Neural crest cell (in vitro differentiated cells): ENCODE measurements around the gene PPP2R1B. TPM values are rescaled to one million over a fixed set of nuclear protein-coding genes. Genes with fewer than 3 reads are reported as not detected.

Experiments
- DNase-seq: peaks from one replicate; pipeline ENCODE4 v3.0.0; 2021; ENCODE audit warnings: low read depth, mixed read lengths, low spot score
- H3K27ac Mint-ChIP-seq: one replicate; pipeline ENCODE4 v1.8.0; 2021; ENCODE audit warnings: mild to moderate bottlenecking, mixed read lengths; ENCODE audit not compliant: unreplicated experiment
- H3K27me3 Mint-ChIP-seq: 2 replicates; pipeline ENCODE4 v1.8.0; 2021; ENCODE audit warnings: low read depth, mild to moderate bottlenecking, mixed read lengths
- H3K36me3 Mint-ChIP-seq: 2 replicates; pipeline ENCODE4 v1.8.0; 2021; ENCODE audit warnings: low read depth, mild to moderate bottlenecking, mixed read lengths
- H3K4me1 Mint-ChIP-seq: 2 replicates; pipeline ENCODE4 v1.8.0; 2021; ENCODE audit warnings: mixed read lengths
- H3K4me3 Mint-ChIP-seq: one replicate; pipeline ENCODE4 v1.8.0; 2021; ENCODE audit warnings: mild to moderate bottlenecking, mixed read lengths
- H3K9me3 Mint-ChIP-seq: 2 replicates; pipeline ENCODE4 v1.8.0; 2021; ENCODE audit warnings: mixed read lengths
- CTCF ChIP-seq: fragments of 200-600 bp; sonication (generic); conservative IDR thresholded peaks from 2 replicates; pipeline ENCODE4 v1.5.0; 2021; ENCODE audit warnings: antibody characterized with exemption, mild to moderate bottlenecking
- total RNA-seq: library from RNA; stranded (reverse); gene quantifications from 2 replicates; pipeline ENCODE4 v1.2.1, GENCODE V29; 2021

The PPP2R1B gene
- total RNA-seq, 1 donor from 2014 or later: 80.4 TPM

DNA sequence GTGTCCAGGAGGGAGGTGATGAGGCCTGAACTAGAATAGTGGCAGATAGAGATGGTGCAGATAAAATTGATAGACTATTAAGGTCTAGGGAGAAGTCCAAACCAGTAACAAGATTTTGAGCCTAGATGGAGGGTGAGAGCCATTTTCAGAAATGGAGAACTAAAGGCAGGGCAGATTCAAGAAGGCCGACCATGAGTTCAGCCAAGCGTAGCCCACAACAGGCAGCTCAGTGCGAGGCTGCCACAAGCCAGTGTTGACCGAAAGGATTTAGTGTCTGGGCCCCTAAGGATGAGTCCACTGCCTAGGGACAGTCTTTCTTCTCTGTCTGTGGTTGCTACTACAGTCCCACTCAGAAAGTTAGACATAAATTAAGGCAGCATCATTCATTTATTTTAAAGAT lies 51.7 kb downstream of the PPP2R1B start:
- H3K4me1 Mint-ChIP-seq: peaks cover 18% of the 10 kb centered on the region
- peaks cover 11% of the 10 kb centered on the region for H3K36me3 Mint-ChIP-seq
- no peak overlapping the region for H3K27ac Mint-ChIP-seq
- TF ChIP-seq CTCF: no peak
- H3K4me3 Mint-ChIP-seq: no peak overlapping the region
- no peak for DNase-seq
- no peaks in the 10 kb centered on the region for H3K9me3 Mint-ChIP-seq
- H3K27me3 Mint-ChIP-seq: peaks cover 8% of the 10 kb centered on the region

GRCh38 chr11:111707691-111708067 lies 58.5 kb downstream of the PPP2R1B start:
- no peak for TF ChIP-seq CTCF
- Mint-ChIP-seq H3K27ac (no peak overlapping the region), H3K9me3 (no peaks in the 10 kb centered on the region), H3K4me3 (no peak overlapping the region), H3K4me1 (peaks cover 6% of the 10 kb centered on the region), H3K36me3 (peaks cover 18% of the 10 kb centered on the region), H3K27me3 (peaks cover 32% of the 10 kb centered on the region)
- DNase-seq: no peak

DNA sequence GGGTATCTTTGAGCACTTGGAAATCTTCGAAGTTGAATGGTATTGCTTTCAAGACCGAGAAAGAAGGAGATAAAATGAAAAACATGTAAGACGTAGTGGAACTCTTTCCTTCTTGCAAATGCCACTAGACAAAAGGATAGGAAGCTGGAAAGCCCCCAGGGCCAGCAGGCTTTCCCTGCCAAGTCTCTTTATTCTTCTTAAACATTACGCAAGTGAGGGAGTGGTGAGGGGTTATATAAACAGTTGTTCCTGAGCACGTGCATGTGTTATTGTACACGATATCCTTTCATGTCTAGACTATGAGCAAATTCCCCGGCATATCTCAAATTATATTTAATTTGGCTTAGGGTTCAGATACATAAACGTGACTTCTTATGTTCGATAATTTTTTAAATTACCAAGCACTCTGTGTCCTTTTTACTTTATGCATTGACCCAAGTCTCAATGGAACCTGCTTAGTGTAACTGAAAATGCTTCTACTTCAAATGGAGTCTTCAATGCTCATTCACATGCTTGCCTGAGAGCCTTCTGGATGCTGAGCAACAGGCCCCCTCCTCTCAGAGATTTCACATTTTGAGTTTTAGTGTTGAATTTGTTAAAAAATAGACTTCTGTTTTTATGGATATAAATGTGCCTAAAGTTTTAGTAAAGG lies 59.0 kb downstream of the PPP2R1B start:
- H3K4me1 Mint-ChIP-seq: peaks cover 6% of the 10 kb centered on the region
- DNase-seq: no peak
- H3K27ac Mint-ChIP-seq: no peak overlapping the region
- no peak overlapping the region for H3K4me3 Mint-ChIP-seq
- peaks cover 15% of the 10 kb centered on the region for H3K36me3 Mint-ChIP-seq
- TF ChIP-seq CTCF: no peak
- peaks cover 34% of the 10 kb centered on the region for H3K27me3 Mint-ChIP-seq
- no peaks in the 10 kb centered on the region for H3K9me3 Mint-ChIP-seq

- Mint-ChIP-seq H3K4me3 (no peak overlapping the region), H3K27ac (no peak overlapping the region)
- no peak for TF ChIP-seq CTCF
These were observed 62.6 kb downstream of the PPP2R1B start for GRCh38 chr11:111703576-111703975.

GRCh38 chr11:111702623-111703022 lies 63.6 kb downstream of the PPP2R1B start:
- H3K9me3 Mint-ChIP-seq: no peaks in the 10 kb centered on the region
- H3K4me1 Mint-ChIP-seq: peaks cover 7% of the 10 kb centered on the region
- H3K27me3 Mint-ChIP-seq: peaks cover 23% of the 10 kb centered on the region
- peaks cover 15% of the 10 kb centered on the region for H3K36me3 Mint-ChIP-seq
- DNase-seq: no peak
- no peak overlapping the region for H3K4me3 Mint-ChIP-seq
- no peak for TF ChIP-seq CTCF
- no peak overlapping the region for H3K27ac Mint-ChIP-seq

More at GRCh38 chr11:111703576-111703975, 62.6 kb downstream of the PPP2R1B start:
- DNase-seq: no peak
- H3K27me3 Mint-ChIP-seq: peaks cover 23% of the 10 kb centered on the region
- H3K9me3 Mint-ChIP-seq: no peaks in the 10 kb centered on the region
- H3K4me1 Mint-ChIP-seq: peaks cover 6% of the 10 kb centered on the region
- peaks cover 15% of the 10 kb centered on the region for H3K36me3 Mint-ChIP-seq
